ENCODE data around the gene ANKS1A.

DNA sequence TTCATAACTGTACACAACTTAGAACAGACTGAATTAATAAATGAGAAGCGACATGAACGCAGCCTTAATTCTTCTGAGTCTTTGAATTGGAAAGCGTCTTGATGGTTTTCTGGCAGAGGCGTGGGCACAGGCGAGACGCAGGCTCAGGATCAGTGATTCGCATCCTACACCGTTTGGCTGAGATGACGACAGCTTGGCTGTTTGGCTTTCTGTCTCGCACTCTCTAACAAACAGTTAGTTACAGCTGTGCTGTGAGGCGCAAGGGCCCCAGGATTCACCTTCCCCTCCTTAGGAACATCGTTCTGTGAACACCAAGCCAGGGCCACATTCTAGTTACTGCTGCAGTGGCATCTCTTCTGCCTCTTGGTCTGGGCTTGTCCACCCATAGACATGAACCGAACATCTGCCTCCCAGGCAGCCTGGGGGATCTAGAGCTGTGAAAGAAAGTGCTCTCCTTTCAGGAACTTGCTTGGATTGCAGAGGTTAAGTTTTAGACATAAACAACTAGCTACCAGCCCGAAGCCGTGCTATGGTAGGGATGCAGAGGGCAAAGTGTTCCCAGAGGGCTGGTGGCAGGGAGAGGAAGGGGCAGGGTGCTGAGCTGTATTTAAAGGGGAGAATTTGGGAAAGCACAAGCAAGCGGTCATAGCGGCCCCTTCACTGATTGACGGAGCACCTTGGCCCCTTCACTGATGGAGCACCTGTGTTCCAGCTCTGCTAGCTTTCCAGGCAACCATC lies 202.5 kb downstream of the ANKS1A start:
- TF ChIP-seq POLR2A (IDR thresholded peaks at IDR 0.05; ENCODE audit: low read length): no peak
- TF ChIP-seq GATA1 (IDR thresholded peaks at IDR 0.05; ENCODE audit: low read depth, low read length): no peak
